H1 (cell line): ENCODE measurements around the gene PRKACA.

Experiments
- BRCA1 ChIP-seq: IDR thresholded peaks from 2 replicates; pipeline ENCODE4 v1.6.1; 2012; ENCODE audit warnings: low read depth, low read length, improper control_type of control experiment
- CTCF ChIP-seq, 3 experiments: IDR thresholded peaks; 1 replicate in 2 of 3; 2 replicates in 1 of 3; pipeline versions ENCODE4 v1.5.1 to v1.6.1; 2011; ENCODE audit warnings: low read length in 3 of 3, mild to moderate bottlenecking in 3 of 3, inconsistent platforms in 2 of 3, low read depth in 1 of 3, moderate library complexity in 1 of 3; ENCODE audit not compliant: insufficient read depth in 1 of 3; ENCODE audit errors: control extremely low read depth in 1 of 3
- EGR1 ChIP-seq: IDR thresholded peaks from 2 replicates; pipeline ENCODE4 v1.6.1; 2011; ENCODE audit warnings: low read depth, low read length, borderline replicate concordance
- EZH2 ChIP-seq: fragments of 200-600 bp; sonication (generic); IDR thresholded peaks from 2 replicates; pipeline ENCODE4 v1.7.1; 2012; ENCODE audit warnings: low read depth, mild to moderate bottlenecking, moderate library complexity, low read length, inconsistent platforms; ENCODE audit not compliant: severe bottlenecking
- JUN ChIP-seq: IDR thresholded peaks from 2 replicates; pipeline ENCODE4 v1.6.1; 2011; ENCODE audit warnings: low read depth, mild to moderate bottlenecking, improper control_type of control experiment, low read length
- POLR2A ChIP-seq, 2 experiments: IDR thresholded peaks; 1 replicate in 1 of 2; 2 replicates in 1 of 2; pipeline ENCODE4 v1.6.1; 2011; ENCODE audit warnings: low read depth in 2 of 2, low read length in 2 of 2, mild to moderate bottlenecking in 2 of 2; ENCODE audit errors: control extremely low read depth in 1 of 2
- POLR2AphosphoS5 ChIP-seq: IDR thresholded peaks from 2 replicates; pipeline ENCODE4 v1.6.1; 2011; ENCODE audit warnings: low read depth, low read length
- POU5F1 ChIP-seq: IDR thresholded peaks from 2 replicates; pipeline ENCODE4 v1.6.1; 2011; ENCODE audit warnings: low read depth, mild to moderate bottlenecking, low read length, moderate library complexity
- RBBP5 ChIP-seq: IDR thresholded peaks from 2 replicates; pipeline ENCODE4 v1.7.1; 2012; ENCODE audit warnings: low read depth, mild to moderate bottlenecking, inconsistent platforms, low read length, moderate library complexity, borderline replicate concordance
- RNF2 ChIP-seq: fragments of 200-900, 300-1000 bp; sonication (generic); IDR thresholded peaks from 2 replicates; pipeline ENCODE4 v1.7.1; 2016; ENCODE audit warnings: borderline replicate concordance, low read depth, mild to moderate bottlenecking, antibody characterized with exemption, low read length; ENCODE audit not compliant: poor library complexity, severe bottlenecking; ENCODE audit errors: missing control alignments
- TAF7 ChIP-seq: optimal IDR thresholded peaks from 2 replicates; pipeline ENCODE3; 2011; ENCODE audit warnings: low read depth, mild to moderate bottlenecking, inconsistent platforms, low read length, moderate library complexity, borderline replicate concordance
- TCF12 ChIP-seq: IDR thresholded peaks from 2 replicates; pipeline ENCODE4 v1.6.1; 2011; ENCODE audit warnings: low read depth, mild to moderate bottlenecking, low read length

- no peak for TF ChIP-seq CTCF (IDR thresholded peaks at IDR 0.05; ENCODE audit: control extremely low read depth in 1 of 3, insufficient read depth in 1 of 3, low read depth in 1 of 3, low read length in 3 of 3)
- TF ChIP-seq RBBP5 = no peak
- no peak for TF ChIP-seq POLR2A (IDR thresholded peaks at IDR 0.05; ENCODE audit: control extremely low read depth in 1 of 2, low read depth in 2 of 2, low read length in 2 of 2)
- no peak for TF ChIP-seq EZH2
- TF ChIP-seq EGR1 = no peak
- no peak for TF ChIP-seq RNF2
- TF ChIP-seq TAF7 = no peak
- no peak for TF ChIP-seq TCF12
- TF ChIP-seq POLR2AphosphoS5 = no peak
- TF ChIP-seq POU5F1 = no peak
- TF ChIP-seq BRCA1 = no peak
- TF ChIP-seq JUN = no peak
These were observed 5.3 kb downstream of the PRKACA start for GRCh38 chr19:14112051-14112808.
